Measurements from ENCODE around the gene ATOX1.
"Not testable (repeated sequence)": the region's sequence is repeated elsewhere in the genome, so short reads cannot be mapped to it uniquely, and the experiment has no call there.

ATOX1 gene, protein sequence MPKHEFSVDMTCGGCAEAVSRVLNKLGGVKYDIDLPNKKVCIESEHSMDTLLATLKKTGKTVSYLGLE

DNA sequence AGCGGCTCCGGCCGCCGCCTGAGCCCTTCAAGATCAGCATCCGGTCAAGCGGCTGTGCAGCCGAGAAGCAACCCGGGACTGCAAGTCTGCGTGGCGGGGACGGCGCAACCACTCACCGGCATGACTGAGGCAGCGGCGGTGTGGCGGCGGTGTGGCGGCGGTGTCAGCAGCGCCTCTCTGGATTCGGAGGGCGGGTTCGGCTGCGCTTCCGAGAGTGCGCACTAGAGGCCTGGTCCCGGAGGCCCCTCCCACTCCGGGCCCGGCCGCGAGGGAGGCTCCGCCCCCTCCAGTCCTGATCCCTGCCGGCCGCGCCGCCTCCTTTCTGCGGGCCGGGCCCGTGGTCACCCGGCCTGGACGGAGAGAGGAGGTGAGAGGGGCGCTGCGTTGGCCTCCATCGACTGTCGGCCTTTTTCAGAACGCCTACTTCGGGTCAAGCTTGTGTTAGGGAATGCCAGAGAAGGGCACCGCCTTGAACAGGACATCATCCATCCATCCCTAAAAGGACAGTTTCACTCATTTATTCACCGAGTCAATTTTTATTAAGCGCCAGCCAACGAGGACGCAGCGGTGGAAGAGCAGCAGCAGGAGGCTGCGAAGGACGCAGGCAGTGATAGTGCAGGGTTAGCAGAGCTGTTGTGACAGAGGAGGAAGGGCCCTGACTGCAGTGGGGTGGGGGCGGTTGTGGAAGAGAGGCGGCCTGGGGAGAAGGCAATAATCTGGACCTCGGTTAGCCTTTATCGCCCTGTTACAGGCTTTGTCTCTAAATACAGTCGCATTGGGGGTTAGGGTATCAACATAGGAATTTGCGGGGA is at the start of gene ATOX1:
Gene ATOX1, minus strand, starts transcription at position 202 of the 812 bp plus-strand sequence. Its CDS starts 80 bp downstream, at position 122.
- peak; percentile 92 for DNase-seq (ENCODE audit: low spot score)

DNA sequence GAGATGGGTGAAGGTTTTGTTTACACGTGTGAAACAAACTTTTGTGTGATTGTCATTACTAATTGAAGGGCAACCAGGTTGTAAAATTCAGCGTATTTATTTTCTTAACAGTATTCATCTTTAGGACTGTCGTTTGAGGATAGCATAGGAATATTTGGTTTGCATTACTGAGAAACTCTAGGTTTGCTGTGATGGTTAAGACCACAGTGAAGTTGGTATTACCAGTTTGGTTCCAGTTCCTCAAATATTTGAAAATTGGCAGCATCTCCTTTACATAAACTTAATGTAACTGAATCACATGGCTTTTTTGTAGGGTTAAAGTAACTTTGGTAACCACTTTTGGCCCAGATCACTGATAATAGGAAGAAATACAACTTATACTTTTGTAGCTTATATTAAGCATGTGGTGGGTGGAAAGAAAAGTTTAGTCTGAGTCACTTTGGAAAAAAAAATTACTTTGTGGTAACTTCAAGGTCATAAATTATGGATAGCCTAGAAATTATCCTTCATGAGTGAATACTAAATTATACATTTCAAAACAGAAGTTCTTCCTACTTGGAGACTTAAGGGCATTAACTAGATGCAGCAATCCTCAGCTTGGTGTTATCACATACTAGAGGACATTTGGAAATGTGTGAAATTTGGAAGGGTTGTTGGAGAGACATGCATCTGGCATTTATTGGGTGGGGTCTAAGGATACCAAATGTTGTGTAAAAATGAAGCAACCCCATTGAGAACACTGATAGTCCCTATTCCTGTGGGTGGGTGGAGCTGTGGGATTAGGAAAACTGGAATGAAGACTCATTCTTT is 47.2 kb upstream of the ATOX1 start:
- DNase-seq (ENCODE audit: low spot score), result no peak

DNA sequence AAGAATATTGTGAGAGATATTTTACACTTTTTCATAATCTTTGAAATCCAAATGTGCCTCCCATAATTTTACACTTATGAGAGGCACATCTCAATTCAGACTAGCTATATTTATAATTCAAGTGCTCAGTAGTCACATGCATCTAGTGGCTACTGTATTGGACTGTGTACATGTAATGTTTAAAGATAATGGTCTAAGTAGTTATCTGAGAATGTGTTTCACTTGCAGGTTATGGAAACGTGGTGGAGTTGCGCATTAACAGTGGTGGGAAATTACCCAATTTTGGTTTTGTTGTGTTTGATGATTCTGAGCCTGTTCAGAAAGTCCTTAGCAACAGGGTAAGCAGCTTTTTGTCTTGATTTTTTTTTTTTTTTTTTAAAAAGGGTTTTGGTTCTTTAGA is 42.1 kb upstream of the ATOX1 start:
- no peak for DNase-seq (ENCODE audit: low spot score)

DNA sequence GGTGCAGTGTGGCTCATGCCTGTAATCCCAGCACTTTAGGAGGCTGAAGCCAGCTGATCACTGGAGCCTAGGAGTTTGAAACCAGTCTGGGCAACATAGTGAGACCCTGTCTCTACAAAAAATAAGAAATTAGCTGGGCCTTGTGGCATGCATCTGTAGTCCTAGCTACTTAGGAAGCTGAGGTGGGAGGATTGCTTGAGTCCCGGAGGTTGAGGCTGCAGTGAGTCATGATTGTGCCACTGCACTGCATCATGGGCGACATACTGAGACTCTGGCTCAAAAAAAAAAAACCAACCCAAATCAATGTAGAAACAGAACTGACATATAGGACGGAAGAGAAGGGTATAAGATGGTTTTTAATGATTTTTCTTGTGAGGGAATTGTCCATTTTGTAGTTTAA is 41.0 kb upstream of the ATOX1 start:
- DNase-seq (ENCODE audit: low spot score), result no peak

DNA sequence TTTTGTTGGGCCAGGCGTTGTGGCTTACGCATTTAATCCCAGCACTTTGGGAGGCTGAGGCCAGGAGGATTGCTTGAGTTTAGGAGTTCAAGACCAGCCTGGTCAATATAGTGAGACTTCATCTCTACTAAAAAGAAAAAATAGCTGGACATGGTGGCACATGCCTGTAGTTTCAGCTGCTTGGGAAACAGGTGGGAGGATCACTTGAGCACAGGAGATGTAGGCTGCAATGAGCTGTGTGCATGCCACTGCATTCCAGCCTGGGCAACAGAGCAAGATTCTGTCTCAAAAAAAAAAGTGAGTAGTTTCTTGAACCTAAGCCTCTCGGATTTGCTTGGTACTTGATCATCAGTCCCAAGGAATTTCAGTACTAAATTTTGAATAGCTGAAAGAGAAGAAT is 40.2 kb upstream of the ATOX1 start:
- no peak for DNase-seq (ENCODE audit: low spot score)

DNA sequence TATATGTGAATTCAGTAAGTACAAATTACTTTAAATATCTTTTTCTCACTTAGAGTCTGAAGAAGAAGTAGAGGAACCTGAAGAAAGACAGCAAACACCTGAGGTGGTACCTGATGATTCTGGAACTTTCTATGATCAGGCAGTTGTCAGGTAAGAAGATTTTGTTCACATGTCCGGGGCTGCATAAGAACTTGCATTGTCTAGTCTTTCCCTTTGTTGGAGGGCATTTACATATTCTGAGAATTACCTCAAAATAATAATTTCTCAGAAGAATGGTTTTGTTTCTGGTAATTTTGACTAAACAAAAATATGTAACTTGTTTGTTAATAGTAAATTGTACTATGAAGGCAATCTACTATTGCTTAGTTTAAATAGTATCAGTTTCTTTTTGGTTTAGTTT is 37.0 kb upstream of the ATOX1 start:
- no peak for DNase-seq (ENCODE audit: low spot score)

DNA sequence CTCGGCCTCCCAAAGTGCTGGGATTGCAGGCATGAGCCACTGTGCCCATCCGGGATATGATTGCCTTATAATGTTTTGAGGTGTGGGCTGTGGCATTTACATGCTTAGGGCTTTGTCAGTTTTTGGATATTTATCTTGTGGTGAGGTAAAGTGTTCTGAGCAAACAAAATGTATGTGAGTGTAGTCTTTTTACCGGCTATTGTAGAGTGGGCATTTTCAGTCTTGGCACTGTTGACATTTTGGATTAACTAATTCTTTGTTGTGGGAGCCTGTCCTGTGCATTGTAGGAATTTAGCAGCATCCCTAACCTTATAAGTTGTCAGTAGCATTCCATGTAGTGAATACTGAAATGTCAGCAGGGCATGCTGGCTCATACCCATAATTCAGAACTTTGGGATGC is 34.9 kb upstream of the ATOX1 start:
- DNase-seq (ENCODE audit: low spot score), result no peak

DNA sequence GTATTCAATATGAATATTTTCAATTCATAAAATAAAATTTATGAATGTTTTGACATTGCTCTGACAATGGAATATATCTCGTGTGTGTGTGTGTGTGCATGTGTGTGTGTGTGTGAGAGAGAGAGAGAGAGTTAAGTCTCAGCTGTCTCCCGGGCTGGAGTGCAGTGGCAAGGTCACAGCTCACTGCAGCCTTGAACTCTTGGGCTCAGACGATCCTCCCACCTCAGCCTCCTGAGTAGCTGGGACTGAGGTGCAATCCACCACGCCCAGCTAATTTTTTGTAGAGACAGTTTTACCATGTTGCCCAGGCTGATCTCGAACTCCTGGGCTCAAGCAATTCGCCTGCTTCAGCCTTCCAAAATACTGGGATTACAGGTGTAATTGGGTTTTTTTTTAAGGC is 29.4 kb upstream of the ATOX1 start:
- DNase-seq (ENCODE audit: low spot score), result no peak

DNA sequence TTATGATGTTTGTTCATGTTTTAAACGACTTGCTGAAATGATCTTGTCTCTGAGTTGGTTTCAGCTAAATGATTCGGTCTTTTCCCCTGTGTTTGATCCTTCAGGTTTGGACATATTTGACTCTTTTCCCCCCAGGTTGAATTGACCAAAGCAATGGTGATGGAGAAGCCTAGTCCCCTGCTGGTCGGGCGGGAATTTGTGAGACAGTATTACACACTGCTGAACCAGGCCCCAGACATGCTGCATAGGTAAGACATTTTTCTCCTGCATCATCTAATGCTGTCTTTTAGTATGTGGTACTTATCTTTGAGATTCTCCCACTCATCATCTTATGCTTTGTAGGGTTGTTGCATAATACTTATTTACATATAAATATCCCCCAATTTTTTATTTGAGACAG is 28.0 kb upstream of the ATOX1 start:
- DNase-seq (ENCODE audit: low spot score), result no peak

DNA sequence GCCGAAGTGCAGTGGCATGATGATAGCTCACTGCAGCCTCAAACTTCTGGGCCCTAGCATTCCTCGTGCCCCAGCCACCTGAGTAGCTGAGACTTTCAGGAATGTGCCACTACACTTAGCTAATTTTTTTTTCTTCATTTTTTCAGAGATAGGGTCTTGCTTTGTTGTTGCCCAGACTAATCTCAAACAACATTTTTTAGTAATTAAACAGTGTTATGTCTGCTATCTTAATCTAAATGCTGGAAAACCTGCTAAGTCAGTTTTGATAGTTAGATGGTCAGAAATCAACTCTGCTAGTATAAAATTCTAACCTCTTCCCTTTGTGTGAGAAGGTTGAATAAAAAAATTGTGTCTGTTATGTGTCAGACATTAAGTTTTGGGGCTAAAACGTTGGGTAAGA is 25.7 kb upstream of the ATOX1 start:
- DNase-seq (ENCODE audit: low spot score), result no peak

DNA sequence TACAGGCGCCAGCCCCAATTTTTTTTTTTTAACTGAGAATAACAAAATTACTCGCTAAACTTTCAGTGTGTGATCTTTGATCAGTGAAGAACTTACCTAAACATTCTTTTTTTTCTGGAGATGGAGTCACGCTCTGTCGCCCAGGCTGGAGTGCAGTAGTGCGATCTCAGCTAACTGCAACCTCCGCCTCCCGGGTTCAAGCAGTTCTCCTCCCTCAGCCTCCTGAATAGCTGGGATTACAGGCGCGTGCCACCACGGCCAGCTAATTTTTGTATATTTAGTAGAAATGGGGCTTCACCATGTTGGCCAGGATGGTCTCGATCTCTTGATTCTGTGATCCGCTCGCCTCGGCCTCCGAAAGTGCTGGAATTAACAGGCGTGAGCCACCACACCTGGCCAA is 25.2 kb upstream of the ATOX1 start:
- DNase-seq (ENCODE audit: low spot score), result not testable (repeated sequence)

DNA sequence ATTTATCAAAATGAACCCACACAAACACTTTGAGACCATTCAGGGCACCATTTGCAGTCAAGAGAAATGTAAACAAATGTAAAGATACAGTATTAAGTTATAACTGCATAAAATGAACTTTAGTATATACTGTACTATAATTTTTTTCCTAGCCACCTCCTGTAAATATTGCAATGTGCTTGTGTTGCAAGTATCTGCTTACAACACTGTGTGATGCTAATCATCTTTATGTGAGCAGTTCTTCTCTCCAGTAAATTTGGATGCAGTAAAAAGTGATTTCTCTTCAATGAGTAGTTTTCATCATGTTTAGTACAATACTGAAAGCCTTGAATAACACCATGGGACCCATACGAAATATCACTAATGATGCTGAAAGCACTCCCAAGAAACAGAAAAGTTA is 22.8 kb upstream of the ATOX1 start:
- no peak for DNase-seq (ENCODE audit: low spot score)

DNA sequence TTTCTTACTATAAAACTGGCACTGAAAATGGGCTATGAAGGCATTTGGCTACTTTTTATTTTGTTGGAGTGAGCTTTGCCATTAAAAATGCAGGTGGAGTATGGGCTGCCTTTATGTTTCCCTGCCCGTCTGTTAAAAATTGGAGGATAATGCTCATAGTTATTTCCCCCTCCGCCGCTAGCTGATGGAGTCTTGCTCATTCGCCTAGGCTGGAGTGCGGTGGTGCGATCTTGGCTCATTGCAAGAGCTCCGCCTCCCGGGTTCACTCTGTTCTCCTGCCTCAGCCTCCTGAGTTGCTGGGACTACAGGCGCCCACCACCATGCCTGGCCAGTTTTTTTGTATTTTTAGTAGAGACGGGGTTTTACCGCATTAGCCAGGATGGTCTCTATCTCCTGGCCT is 21.9 kb upstream of the ATOX1 start:
- DNase-seq (ENCODE audit: low spot score), result no peak

DNA sequence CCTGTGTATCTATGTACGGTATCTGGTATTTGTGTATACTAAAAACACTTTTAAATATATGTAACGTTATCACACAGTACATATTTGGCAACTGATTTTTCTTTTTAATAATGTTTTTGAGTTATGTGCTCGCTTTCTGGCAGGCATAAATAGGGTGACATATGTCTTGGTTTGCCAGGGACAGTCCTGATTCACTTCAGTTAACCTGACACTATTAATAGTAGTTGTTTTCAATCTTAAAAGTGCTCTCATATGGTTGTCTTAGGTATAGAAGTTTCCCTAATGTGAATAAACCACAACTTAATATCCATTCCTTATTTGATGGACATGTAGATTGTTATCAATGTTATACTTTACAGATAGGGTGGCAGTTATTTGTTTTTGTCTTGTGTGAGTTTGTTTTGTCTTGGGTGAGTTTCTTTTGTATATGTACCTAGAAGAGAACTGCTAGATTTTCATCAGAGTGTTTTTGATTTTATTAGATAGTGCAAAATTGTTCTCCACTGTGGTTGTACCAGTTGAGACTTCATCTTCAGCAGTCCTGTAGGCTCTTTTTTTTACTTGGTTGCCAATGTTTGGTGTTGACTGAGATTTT is 21.2 kb upstream of the ATOX1 start:
- DNase-seq (ENCODE audit: low spot score), result peak; percentile 62

DNA sequence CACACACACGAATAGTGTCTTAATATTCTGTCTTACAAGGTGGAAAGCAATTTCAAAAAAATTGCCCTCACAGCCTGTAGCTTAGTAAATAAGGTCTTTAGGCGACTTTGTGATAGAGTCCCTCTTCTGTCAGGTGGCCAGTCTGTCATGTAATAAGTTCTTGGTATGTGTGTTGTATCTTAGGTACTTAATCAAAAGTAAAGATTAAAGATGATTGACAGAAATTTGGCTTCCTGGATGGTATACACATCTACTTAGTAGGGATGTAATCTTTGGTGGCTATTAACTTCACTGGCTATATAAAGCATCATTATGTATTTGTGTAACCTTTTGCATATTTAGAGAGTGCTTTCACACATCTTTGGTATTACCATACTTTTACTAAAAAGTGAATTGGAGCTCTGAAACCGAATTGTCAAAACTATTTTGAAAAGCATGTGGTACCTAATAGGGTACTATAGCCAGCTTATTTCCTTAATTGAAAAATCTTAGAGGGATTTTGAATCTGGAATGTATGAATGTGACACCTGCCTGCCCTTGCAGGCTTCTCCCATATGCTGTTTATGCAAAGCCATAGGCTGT is 16.7 kb upstream of the ATOX1 start:
- no peak for DNase-seq (ENCODE audit: low spot score)

DNA sequence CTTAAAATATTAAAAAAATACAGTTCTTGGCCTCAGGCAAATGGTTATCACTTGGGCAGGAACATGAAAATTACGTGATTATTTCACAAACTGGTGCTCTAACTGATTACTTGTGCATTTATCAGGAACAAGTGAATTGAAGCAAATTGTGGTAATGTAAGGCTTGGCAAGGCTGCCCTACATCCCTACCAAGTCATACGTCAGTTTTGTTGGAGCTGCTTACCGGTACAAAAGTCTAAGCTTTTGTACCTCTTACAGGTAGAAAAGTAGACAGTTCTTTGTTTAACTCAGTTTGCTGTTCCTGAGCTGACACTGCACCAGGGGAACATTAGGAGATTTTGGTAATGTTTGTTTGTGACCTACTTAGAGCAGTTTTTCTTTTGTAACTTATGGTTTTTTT is 15.5 kb upstream of the ATOX1 start:
- DNase-seq (ENCODE audit: low spot score), result peak; percentile 26

DNA sequence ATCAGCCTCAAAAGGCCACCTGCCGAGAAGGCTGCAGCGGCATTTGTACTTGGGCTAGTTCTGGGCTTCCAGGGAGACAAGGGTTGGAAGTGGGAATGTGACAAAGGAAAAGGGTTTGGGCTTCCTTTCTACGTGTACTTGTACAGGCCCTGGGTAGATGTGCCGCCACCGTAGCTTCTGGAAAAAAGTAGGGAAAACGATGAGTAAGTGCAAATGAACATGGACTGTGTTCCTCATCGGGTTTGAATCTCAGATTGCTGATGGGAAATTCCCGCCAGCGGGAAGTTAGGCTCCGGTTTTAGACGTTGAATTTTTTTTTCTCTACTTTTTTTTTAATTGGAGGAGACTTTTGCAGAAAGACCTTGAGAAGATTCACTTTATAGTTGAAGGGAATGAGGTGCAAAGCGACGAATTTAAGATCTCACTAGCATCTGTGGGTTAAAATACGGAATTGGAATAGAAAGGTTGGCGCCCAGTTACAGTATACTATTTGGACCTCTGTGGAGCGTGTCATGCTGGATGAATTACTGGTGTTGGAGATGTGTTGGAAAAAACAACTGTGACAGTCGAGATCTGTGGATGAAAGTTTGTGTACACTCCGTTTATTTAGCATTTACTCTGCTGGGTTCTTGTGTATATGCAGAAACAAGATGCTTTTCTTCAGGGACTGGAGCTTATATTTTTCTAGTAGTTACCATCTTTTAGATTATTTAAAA is 14.6 kb upstream of the ATOX1 start:
- peak; percentile 38 for DNase-seq (ENCODE audit: low spot score)

DNA sequence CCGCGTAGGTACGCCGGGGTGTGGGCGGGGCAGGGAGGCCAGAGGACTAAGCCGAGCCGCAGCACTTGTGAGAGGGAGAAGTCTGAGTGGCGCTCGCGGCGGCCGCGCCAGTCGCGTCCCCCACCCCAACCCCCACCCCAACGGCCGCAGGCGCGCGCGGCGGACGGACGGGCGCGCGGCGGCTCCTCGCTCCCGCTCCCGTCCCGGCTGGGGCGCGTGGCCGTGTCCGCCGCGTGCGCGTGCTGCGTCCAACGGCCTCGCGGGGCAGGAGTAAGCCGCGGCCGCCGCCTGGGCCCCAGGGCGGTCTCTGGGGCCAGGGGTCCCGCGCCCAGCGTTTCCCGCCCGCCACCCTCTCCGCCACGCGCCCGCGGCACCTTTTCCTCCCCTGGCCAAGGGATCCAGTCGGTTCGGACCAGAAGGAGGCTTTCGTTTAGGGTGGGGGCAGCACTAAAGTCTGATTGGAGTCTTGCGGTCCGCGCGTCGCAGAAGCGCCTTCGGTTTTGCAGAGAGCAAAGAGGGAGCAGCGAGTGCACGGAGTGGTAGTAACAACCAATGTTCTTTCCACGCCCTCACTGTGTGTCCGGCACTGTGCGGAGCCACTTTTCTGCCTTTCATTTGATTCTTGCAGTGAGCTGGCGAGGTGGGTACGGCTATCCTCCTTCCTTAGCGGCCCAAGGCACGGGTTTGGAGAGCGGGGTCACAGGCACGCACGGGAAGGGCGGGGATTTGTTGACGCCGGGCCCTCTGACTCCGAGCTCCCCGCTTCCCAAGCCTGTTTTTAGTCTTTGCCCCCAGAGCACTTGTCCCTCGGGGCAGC is 13.8 kb upstream of the ATOX1 start:
- peak; percentile 50 for DNase-seq (ENCODE audit: low spot score)

DNA sequence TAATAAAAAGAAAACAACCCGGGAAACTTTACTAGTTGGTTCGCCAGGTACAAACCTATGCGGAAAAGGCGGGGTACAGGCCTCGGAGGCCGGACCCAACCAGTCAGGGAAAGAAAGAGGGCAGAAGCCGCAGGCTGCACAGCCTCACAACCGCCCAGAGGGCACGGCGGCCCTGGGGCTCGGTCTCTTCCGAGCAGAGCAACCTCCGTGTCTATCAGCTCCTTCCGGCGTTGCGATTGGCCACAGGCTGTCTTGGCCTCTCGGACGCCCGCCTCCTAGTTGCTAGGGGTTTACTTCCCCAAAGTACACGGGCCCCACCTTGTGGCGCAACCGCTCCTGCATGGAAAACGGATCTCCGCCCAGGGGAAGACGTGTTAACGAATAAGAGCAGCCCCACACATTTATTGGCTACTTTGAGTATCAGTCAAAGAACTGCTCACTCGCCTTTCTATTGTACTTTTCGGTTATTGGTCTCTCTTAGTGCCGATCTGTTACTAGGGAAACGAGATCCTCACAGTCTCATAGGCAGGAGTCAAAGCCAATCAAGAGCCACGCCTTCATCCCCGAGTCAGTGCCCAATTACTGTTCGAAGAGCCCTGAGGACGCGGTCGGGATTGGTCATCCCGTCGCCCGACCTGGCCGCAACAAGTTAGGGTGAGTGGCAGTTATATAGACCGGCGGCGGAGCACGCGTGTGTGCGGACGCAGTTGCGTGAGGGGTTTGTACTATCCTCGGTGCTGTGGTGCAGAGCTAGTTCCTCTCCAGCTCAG is 13.0 kb upstream of the ATOX1 start, which contains the start of gene G3BP1:
Gene G3BP1, plus strand, starts transcription at position 696 of the 770 bp plus-strand sequence. CDS start 14,667 bp downstream, outside the sequence.
- DNase-seq (ENCODE audit: low spot score), result peak; percentile 100

Measured in cerebellar cortex (tissue), 1 donor.